ENCODE results near the gene PTPRG.

PTPRG gene

DNA sequence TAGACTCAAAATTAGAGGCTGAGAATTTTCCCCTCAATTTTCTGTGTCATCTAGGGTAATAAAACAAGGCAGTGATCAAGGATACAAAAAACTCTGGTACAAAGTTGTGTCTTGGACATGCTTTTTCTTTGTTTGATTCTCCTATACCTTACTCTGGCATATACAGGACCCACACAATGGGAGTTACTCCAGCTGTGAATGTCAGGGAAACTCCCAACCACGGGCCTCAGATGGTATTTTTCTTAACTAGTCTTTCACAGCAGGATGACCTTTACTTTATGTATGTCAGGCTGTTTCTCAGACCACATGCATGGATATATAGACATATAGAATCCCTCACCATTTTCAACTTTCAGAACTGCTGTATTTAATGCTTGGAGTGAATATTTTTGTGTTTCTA, 770.6 kb downstream of the PTPRG start:
- no peak for DNase-seq

DNA sequence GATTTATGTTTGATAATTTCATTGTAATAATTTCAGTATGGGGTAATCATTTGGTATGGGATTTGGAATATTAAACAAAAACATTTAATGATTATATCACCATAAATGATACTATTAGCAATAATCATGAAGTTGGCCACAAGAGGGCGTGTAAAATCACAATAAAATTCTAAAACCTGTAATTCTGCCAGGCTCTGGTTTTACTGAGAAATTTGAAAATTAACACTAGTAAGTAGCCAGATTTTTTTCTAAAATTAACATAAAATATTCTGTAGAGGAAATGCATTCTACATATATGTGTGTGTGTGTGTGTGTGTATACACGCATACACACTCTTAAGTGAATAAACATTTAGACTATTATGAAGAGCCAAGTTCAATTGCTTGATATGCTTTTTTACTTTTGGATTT, 771.5 kb downstream of the PTPRG start:
- DNase-seq: no peak

DNA sequence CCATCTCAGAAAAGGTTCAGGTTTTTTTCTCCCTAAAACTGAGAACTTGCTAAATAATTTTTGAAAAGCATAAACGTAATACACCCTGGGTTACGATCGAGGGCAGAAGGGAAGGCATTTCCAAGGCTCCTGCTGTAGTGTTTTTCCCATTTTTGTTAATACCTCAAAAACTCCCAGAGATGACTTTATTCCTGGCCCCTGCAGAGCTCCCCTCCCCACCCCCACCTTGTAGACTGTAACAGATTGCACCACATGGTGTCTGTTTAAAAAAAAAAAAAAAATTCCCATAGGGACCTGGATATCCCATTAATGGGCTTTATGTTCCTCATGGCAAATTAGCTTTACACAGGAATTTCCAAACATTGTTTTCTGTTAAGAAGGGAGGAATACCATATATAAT, 773.8 kb downstream of the PTPRG start:
- no peak for DNase-seq

DNA sequence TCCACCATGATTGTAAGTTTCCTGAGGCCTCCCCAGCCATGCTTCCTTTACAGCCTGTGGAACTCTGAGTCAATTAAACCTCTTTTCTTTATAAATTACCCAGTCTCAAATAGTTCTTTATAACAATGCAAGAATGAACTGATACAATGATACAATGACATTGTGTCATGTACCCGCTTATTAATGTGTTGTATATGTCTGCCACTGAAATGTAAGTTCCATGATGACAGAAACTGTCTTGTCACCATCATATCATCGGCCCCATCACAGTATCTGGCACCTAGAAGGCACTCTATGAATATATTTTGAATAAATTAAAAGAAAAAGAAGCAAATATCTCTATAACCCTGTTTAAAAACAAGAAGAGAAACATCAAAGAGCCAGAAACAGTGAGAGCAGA, 782.4 kb downstream of the PTPRG start:
- no peak for DNase-seq
